Measurements from ENCODE around the gene MTMR6. TPM values are rescaled to one million over a fixed set of nuclear protein-coding genes. Genes with fewer than 3 reads are reported as not detected.

MTMR6 gene
- total RNA-seq, 1 donor from 2014 or later = 19.8 TPM

- intact Hi-C loops (cut with micrococcal nuclease) = loop anchor here (1.0 to 5.0 kb wide), 9 partner anchors 14 to 1949 kb away; partner anchors contain the start of genes CDK8, MIPEP, MTMR6 and PARP4
- peak within 1 kb of the TSS; percentile 91 for H3K4me3 Mint-ChIP-seq
- H3K36me3 Mint-ChIP-seq (ENCODE audit: low read depth) = peaks cover 28% of the 10 kb centered on the region
- H3K27me3 Mint-ChIP-seq = peaks cover 19% of the 10 kb centered on the region
- H3K27ac Mint-ChIP-seq = peak within 1 kb of the TSS; percentile 91
- CTCF ChIA-PET = no interaction called here
- peak; percentile 99 for ATAC-seq (ENCODE audit: low read depth)
- no peak for TF ChIP-seq CTCF (IDR thresholded peaks at IDR 0.05)
- peak; percentile 89 for DNase-seq
- H3K4me1 Mint-ChIP-seq = peaks cover 32% of the 10 kb centered on the region
- H3K9me3 Mint-ChIP-seq = no peaks in the 10 kb centered on the region
- POLR2A ChIA-PET = interaction anchor here (0.7 to 4.1 kb wide), 3 partner anchors 15 to 578 kb away, joined by 6 to 21 read pairs (median 6); partner anchors contain the start of gene MTMR6
These were observed 14.2 kb upstream of the MTMR6 start, which contains the start of gene NUP58 for GRCh38 chr13:25301347-25302113. NUP58 (plus strand) TSS chr13:25301625; CDS start chr13:25301774, 149 bp downstream.

- Mint-ChIP-seq H3K27ac (peak overlapping the region; percentile 91), H3K4me1 (peaks cover 32% of the 10 kb centered on the region), H3K36me3 (ENCODE audit: low read depth) (peaks cover 28% of the 10 kb centered on the region), H3K9me3 (no peaks in the 10 kb centered on the region), H3K4me3 (peak overlapping the region; percentile 91), H3K27me3 (peaks cover 20% of the 10 kb centered on the region)
- intact Hi-C loops (cut with micrococcal nuclease) = loop anchor here (1.0 to 5.0 kb wide), 9 partner anchors 14 to 1950 kb away; partner anchors contain the start of genes CDK8, MIPEP, MTMR6 and PARP4
- CTCF ChIA-PET = no interaction called here
- DNase-seq = peak; percentile 37
- POLR2A ChIA-PET = interaction anchor here (1.4 to 4.1 kb wide), 2 partner anchors 14 to 17 kb away, joined by 6 to 21 read pairs; partner anchors contain the start of gene MTMR6
- peak; percentile 29 for ATAC-seq (ENCODE audit: low read depth)
- TF ChIP-seq CTCF (IDR thresholded peaks at IDR 0.05) = no peak
These were observed 13.6 kb upstream of the MTMR6 start for GRCh38 chr13:25300861-25301346.

- Mint-ChIP-seq H3K27ac (no peak overlapping the region), H3K4me1 (peaks cover 1% of the 10 kb centered on the region), H3K36me3 (ENCODE audit: low read depth) (no peaks in the 10 kb centered on the region), H3K27me3 (peaks cover 36% of the 10 kb centered on the region), H3K9me3 (no peaks in the 10 kb centered on the region), H3K4me3 (no peak overlapping the region)
- intact Hi-C loops (cut with micrococcal nuclease) = no loop called here
- DNase-seq (no peak), ATAC-seq (ENCODE audit: low read depth) (no peak)
- TF ChIP-seq CTCF (IDR thresholded peaks at IDR 0.05) = no peak
- POLR2A ChIA-PET = interaction anchor here (1.0 kb wide), 1 partner anchor 9 kb away, joined by 3 read pairs; the partner anchor contains the start of gene MTMR6
- CTCF ChIA-PET = no interaction called here
These were observed 8.4 kb upstream of the MTMR6 start for GRCh38 chr13:25295701-25296100.

GRCh38 chr13:25295228-25295627 is 7.9 kb upstream of the MTMR6 start:
- no peak overlapping the region for H3K4me3 Mint-ChIP-seq
- no peak for DNase-seq
- H3K27me3 Mint-ChIP-seq = peaks cover 36% of the 10 kb centered on the region
- H3K36me3 Mint-ChIP-seq (ENCODE audit: low read depth) = no peaks in the 10 kb centered on the region
- no peaks in the 10 kb centered on the region for H3K4me1 Mint-ChIP-seq
- no peak for ATAC-seq (ENCODE audit: low read depth)
- ChIA-PET POLR2A (interaction anchor here (1.0 kb wide), 1 partner anchor 8 kb away, joined by 3 read pairs; the partner anchor contains the start of gene MTMR6), CTCF (no interaction called here)
- TF ChIP-seq CTCF (IDR thresholded peaks at IDR 0.05) = no peak
- no peaks in the 10 kb centered on the region for H3K9me3 Mint-ChIP-seq
- no peak overlapping the region for H3K27ac Mint-ChIP-seq
- intact Hi-C loops (cut with micrococcal nuclease) = no loop called here

GRCh38 chr13:25292301-25292700 is 5.0 kb upstream of the MTMR6 start:
- intact Hi-C loops (cut with micrococcal nuclease) = no loop called here
- no peak for TF ChIP-seq CTCF (IDR thresholded peaks at IDR 0.05)
- ChIA-PET CTCF (no interaction called here), POLR2A (no interaction called here)
- Mint-ChIP-seq H3K9me3 (no peaks in the 10 kb centered on the region), H3K4me3 (no peak overlapping the region), H3K36me3 (ENCODE audit: low read depth) (no peaks in the 10 kb centered on the region), H3K27ac (no peak overlapping the region), H3K27me3 (peaks cover 28% of the 10 kb centered on the region), H3K4me1 (peaks cover 5% of the 10 kb centered on the region)
- DNase-seq = no peak
- no peak for ATAC-seq (ENCODE audit: low read depth)

All from activated B cell treated with CpG ODN at 0.5 μM for 24 hours (primary cell).